ENCODE measurements around the gene ANKRD23.

The ANKRD23 gene

GRCh38 chr2:96830044-96830562 lies 13.7 kb downstream of the ANKRD23 start:
- no peaks in the 10 kb centered on the region for H3K9me3 ChIP-seq (ENCODE audit: low read length)
- no peak overlapping the region for H2AFZ ChIP-seq (ENCODE audit: low read length)
- no peak for TF ChIP-seq CTCF (IDR thresholded peaks at IDR 0.05; ENCODE audit: low read length)
- TF ChIP-seq EZH2 (IDR thresholded peaks at IDR 0.05; ENCODE audit: borderline replicate concordance, low read length), result no peak
- no peaks in the 10 kb centered on the region for H4K20me1 ChIP-seq (ENCODE audit: insufficient read depth, low read length)
- H3K27me3 ChIP-seq (ENCODE audit: insufficient read depth, low read length), result no peaks in the 10 kb centered on the region
- H3K79me2 ChIP-seq (ENCODE audit: insufficient read depth, low read length), result no peaks in the 10 kb centered on the region
- H3K27ac ChIP-seq (ENCODE audit: low read depth, low read length, poor library complexity, severe bottlenecking), result no peak overlapping the region
- no peak overlapping the region for H3K4me2 ChIP-seq (ENCODE audit: low read length)
- H3K9me2 ChIP-seq (ENCODE audit: low read depth, low read length), result no peaks in the 10 kb centered on the region
- no peak overlapping the region for H3K4me3 ChIP-seq (ENCODE audit: low read depth, low read length, poor library complexity, severe bottlenecking)
- H3K36me3 ChIP-seq (ENCODE audit: insufficient read depth, low read length), result peaks cover 75% of the 10 kb centered on the region
- peaks cover 15% of the 10 kb centered on the region for H3K4me1 ChIP-seq (ENCODE audit: insufficient read depth, low read length, severe bottlenecking)
- H3K9ac ChIP-seq (ENCODE audit: low read length), result no peak overlapping the region
- H3F3A ChIP-seq (ENCODE audit: insufficient read depth, low read length), result no peaks in the 10 kb centered on the region

GRCh38 chr2:96828874-96829273 lies 14.9 kb downstream of the ANKRD23 start:
- no peaks in the 10 kb centered on the region for H3K27me3 ChIP-seq (ENCODE audit: insufficient read depth, low read length)
- no peak overlapping the region for H3K4me2 ChIP-seq (ENCODE audit: low read length)
- peaks cover 15% of the 10 kb centered on the region for H3K4me1 ChIP-seq (ENCODE audit: insufficient read depth, low read length, severe bottlenecking)
- H4K20me1 ChIP-seq (ENCODE audit: insufficient read depth, low read length), result no peaks in the 10 kb centered on the region
- no peaks in the 10 kb centered on the region for H3K9me3 ChIP-seq (ENCODE audit: low read length)
- H3K9ac ChIP-seq (ENCODE audit: low read length), result no peak overlapping the region
- H2AFZ ChIP-seq (ENCODE audit: low read length), result no peak overlapping the region
- H3K4me3 ChIP-seq (ENCODE audit: low read depth, low read length, poor library complexity, severe bottlenecking), result no peak overlapping the region
- peaks cover 69% of the 10 kb centered on the region for H3K36me3 ChIP-seq (ENCODE audit: insufficient read depth, low read length)
- TF ChIP-seq CTCF (IDR thresholded peaks at IDR 0.05; ENCODE audit: low read length) (no peak), EZH2 (IDR thresholded peaks at IDR 0.05; ENCODE audit: borderline replicate concordance, low read length) (no peak)
- no peaks in the 10 kb centered on the region for H3F3A ChIP-seq (ENCODE audit: insufficient read depth, low read length)
- no peaks in the 10 kb centered on the region for H3K9me2 ChIP-seq (ENCODE audit: low read depth, low read length)
- H3K79me2 ChIP-seq (ENCODE audit: insufficient read depth, low read length), result no peaks in the 10 kb centered on the region
- no peak overlapping the region for H3K27ac ChIP-seq (ENCODE audit: low read depth, low read length, poor library complexity, severe bottlenecking)

GRCh38 chr2:96828436-96828835 lies 15.4 kb downstream of the ANKRD23 start:
- H3K9me3 ChIP-seq (ENCODE audit: low read length), result no peaks in the 10 kb centered on the region
- H2AFZ ChIP-seq (ENCODE audit: low read length), result no peak overlapping the region
- peaks cover 69% of the 10 kb centered on the region for H3K36me3 ChIP-seq (ENCODE audit: insufficient read depth, low read length)
- H4K20me1 ChIP-seq (ENCODE audit: insufficient read depth, low read length), result no peaks in the 10 kb centered on the region
- no peak for TF ChIP-seq EZH2 (IDR thresholded peaks at IDR 0.05; ENCODE audit: borderline replicate concordance, low read length)
- no peak for TF ChIP-seq CTCF (IDR thresholded peaks at IDR 0.05; ENCODE audit: low read length)
- no peak overlapping the region for H3K4me2 ChIP-seq (ENCODE audit: low read length)
- no peak overlapping the region for H3K4me3 ChIP-seq (ENCODE audit: low read depth, low read length, poor library complexity, severe bottlenecking)
- peaks cover 12% of the 10 kb centered on the region for H3K4me1 ChIP-seq (ENCODE audit: insufficient read depth, low read length, severe bottlenecking)
- H3K9me2 ChIP-seq (ENCODE audit: low read depth, low read length), result no peaks in the 10 kb centered on the region
- H3K27ac ChIP-seq (ENCODE audit: low read depth, low read length, poor library complexity, severe bottlenecking), result no peak overlapping the region
- no peaks in the 10 kb centered on the region for H3K27me3 ChIP-seq (ENCODE audit: insufficient read depth, low read length)
- H3K79me2 ChIP-seq (ENCODE audit: insufficient read depth, low read length), result no peaks in the 10 kb centered on the region
- no peaks in the 10 kb centered on the region for H3F3A ChIP-seq (ENCODE audit: insufficient read depth, low read length)
- H3K9ac ChIP-seq (ENCODE audit: low read length), result no peak overlapping the region

Measured in OCI-LY1 (cell line).